ENCODE results near the gene ULK4.

ULK4 gene

DNA sequence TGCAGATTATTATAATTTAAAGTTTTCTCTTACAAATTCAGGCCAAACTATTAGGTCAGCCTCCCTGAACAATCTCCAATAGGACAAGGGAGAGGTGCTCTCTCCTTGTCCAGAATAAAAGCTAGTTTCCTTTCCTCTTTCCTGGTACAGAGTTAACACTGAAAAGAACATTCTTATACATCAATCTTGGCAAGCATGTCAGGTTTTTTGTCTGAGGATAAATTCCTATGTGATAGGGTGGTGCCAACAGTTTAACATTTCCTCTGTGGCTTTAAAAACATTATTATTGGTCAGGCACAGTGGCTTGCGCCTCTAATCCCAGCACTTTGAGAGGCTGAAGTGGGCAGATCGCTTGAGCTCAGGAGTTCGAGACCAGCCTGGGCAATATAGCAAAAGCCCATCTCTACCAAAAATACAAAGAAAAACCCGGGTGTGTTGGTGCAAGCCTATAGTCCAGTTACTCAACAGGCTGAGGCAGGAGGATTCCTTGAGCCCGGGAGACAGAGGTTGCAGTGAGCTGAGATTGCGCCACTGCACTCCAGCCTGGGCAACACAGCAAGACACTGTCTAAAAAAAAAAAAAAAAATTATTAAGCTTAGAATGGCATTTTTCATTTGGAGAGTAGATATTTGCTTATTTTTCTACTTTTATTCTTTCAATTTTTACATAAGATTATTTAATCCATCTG lies 13.7 kb upstream of the ULK4 start:
- no peak overlapping the region for H3K27ac ChIP-seq
- no peak for TF ChIP-seq ZFX (IDR thresholded peaks at IDR 0.05)
- TF ChIP-seq, protein P1, sequence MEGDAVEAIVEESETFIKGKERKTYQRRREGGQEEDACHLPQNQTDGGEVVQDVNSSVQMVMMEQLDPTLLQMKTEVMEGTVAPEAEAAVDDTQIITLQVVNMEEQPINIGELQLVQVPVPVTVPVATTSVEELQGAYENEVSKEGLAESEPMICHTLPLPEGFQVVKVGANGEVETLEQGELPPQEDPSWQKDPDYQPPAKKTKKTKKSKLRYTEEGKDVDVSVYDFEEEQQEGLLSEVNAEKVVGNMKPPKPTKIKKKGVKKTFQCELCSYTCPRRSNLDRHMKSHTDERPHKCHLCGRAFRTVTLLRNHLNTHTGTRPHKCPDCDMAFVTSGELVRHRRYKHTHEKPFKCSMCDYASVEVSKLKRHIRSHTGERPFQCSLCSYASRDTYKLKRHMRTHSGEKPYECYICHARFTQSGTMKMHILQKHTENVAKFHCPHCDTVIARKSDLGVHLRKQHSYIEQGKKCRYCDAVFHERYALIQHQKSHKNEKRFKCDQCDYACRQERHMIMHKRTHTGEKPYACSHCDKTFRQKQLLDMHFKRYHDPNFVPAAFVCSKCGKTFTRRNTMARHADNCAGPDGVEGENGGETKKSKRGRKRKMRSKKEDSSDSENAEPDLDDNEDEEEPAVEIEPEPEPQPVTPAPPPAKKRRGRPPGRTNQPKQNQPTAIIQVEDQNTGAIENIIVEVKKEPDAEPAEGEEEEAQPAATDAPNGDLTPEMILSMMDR (conservative IDR thresholded peaks at IDR 0.05), result no peak

- no peak for TF ChIP-seq ZFX (IDR thresholded peaks at IDR 0.05)
- TF ChIP-seq, protein P1 (conservative IDR thresholded peaks at IDR 0.05), result no peak
- no peak overlapping the region for H3K27ac ChIP-seq
Measured at GRCh38 chr3:41974223-41974622, 12.3 kb upstream of the ULK4 start.

DNA sequence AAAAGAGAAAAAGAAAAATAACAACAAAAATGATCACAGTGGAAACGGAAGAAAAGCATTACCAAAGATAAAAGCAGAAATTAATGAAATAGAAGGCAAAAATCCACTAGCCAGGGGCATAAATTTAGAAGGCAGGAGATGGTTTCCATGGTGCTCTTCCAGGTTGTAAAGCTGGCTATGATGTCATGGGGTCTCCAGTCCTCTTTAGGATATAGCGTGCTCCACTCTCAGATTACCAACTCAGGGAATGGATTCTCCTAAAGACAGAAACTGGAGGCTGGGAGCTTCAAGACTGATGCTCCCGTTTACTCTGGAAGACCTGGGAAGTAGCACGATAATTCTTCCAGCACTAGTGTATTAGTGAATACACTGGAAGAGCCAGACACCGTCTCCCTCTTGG lies 10.9 kb upstream of the ULK4 start:
- TF ChIP-seq ZFX (IDR thresholded peaks at IDR 0.05), result no peak
- TF ChIP-seq, protein P1 (conservative IDR thresholded peaks at IDR 0.05), result no peak
- H3K27ac ChIP-seq, result no peak overlapping the region

- H3K27ac ChIP-seq, result no peak overlapping the region
- TF ChIP-seq, protein P1 (conservative IDR thresholded peaks at IDR 0.05), result no peak
- TF ChIP-seq ZFX (IDR thresholded peaks at IDR 0.05), result no peak
Measured at GRCh38 chr3:41966206-41966605, 4.3 kb upstream of the ULK4 start.

GRCh38 chr3:41963823-41964222 lies 1.9 kb upstream of the ULK4 start:
- TF ChIP-seq ZFX (IDR thresholded peaks at IDR 0.05), result no peak
- TF ChIP-seq, protein P1 (conservative IDR thresholded peaks at IDR 0.05), result no peak
- H3K27ac ChIP-seq, result no peak overlapping the region

- H3K27ac ChIP-seq, result peak overlapping the region; percentile 38
- no peak for TF ChIP-seq ZFX (IDR thresholded peaks at IDR 0.05)
- TF ChIP-seq, protein P1 (conservative IDR thresholded peaks at IDR 0.05), result no peak
Measured at GRCh38 chr3:41960826-41961750, 815 bp downstream of the ULK4 start.

- TF ChIP-seq, protein P1 (conservative IDR thresholded peaks at IDR 0.05), result no peak
- TF ChIP-seq ZFX (IDR thresholded peaks at IDR 0.05), result no peak
- H3K27ac ChIP-seq, result no peak overlapping the region
Measured at GRCh38 chr3:41956574-41956973, 5.3 kb downstream of the ULK4 start.

Data from C4-2B (cell line).